CD4-positive, alpha-beta T cell treated with Interleukin-21 for 1 hour (primary cell): ENCODE measurements around the gene TCAIM.
"Not testable (repeated sequence)": the region's sequence is repeated elsewhere in the genome, so short reads cannot be mapped to it uniquely, and the experiment has no call there.

Experiments
- DNase-seq: peaks from one replicate; pipeline ENCODE4 v3.0.0-alpha.2; 2020

The TCAIM gene

DNA sequence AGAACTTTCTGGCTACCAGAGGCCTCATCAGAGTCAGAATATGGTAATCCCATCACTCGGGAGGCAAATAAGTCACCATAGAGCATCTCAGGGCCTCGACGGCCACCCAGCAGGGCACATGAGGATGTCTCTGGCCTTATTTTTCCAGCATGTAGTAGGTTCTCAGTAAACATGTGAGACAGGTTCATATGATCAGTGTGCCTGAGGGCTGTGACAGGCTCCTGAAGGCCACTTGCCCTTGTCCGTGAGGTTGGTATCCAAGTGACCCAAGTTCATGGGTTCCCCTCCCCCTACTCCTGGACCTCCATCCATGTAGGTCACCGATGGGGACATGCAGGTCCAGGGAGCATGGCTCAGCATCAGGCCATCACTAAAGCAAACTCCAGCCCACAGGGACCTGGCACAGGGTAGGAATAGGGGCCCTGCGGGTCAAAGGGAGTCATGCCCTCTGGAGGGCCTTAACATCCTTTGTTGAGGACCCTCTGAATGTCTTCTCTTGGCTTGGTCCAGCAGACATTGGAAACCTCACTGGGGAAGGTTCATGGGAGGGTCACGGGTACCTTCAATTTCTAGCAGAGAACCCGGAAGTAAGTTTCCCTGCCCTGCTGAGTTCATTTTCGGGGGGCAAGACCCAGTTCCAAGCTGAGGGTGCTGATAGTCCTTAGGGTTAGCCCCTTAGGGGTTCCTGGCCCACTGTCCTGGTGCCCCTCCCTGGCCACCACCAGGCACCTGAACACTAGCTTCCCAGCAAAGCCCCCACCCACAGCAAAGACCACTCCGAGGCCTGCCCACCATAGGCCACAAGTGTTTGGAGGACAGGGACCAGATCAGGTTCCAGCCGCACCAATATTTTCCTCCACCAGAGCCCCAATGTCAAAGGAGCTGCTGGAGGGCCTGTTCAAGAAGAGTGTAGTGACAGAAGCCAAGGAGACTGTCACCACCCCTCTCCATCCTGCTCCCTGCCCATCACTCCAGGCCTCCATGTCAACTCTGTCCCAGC is 77.8 kb downstream of the TCAIM start:
- no peak for DNase-seq

DNA sequence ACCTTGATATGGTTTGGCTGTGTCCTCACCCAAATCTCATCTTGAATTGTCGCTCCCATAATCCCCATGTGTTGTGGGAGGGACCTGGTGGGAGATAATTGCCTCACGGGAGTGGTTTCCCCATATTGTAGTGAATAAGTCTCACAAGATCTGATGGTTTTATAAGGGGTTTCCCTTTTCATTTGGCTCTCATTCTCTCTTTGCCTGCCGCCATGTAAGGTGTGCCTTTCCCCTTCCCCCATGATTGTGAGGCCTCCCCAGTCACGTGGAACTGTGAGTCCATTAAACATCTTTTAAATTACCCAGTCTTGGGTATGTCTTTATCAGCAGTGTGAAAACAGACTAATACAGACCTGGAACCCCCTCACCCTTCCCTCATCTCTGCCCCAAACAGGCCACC is 79.6 kb downstream of the TCAIM start:
- not testable (repeated sequence) for DNase-seq

DNA sequence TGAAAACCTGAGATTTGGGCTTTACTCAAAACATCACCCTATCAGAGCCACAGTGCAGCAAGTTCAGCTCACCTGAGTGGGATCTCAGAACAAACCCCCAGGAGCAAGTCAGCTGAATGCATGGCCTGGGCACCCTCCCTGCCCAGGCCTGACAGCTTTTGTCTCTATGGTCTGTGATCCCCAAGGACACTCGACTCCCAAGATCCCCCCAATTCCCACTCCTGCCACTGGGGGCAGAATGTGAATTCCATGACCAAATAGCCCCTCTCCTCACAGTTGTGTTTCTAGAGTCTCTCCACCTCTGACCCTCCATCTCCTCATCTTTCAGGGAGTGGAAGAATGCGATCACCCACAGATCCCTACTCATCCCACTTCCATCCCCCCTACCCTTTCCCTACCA is 80.0 kb downstream of the TCAIM start:
- DNase-seq, result no peak

DNA sequence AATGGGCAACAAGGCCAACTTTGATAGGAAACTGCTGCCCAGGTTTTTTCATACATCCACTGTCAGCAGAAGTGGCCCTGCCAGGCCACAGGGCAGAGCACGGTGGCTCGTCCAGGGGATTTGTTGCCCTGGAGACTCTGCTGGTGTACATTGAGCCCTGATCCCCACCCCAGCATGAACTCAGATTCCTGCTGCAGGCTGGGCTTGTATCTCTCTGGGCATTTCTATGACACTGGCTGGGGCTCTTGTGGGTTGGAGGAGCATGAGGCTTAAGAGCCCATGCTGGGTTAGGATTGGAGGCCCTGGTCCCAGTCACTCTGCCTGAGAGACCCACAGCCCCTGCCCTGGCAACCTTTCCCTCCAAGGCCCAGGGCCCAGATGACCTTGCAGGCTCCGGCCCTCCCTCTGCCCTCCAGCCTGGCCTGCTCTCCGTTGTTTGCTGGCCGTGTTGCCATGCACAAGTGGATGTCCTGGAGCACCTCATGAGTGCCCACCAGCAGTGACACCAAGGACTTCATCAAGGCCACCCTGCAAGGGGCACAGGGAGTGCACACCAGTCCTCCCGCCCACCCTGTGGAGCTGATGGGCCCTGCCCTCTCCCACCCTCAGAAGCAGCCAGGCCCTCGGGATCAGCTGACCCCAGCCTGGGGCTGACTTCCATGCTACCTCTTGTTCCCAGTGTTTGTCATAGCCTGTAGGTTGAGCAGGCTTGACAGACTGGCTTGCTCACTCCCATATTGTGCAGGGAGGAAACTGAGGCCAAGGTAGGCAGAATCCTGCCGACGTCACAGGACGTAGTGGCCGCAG is 80.8 kb downstream of the TCAIM start:
- DNase-seq, result no peak

DNA sequence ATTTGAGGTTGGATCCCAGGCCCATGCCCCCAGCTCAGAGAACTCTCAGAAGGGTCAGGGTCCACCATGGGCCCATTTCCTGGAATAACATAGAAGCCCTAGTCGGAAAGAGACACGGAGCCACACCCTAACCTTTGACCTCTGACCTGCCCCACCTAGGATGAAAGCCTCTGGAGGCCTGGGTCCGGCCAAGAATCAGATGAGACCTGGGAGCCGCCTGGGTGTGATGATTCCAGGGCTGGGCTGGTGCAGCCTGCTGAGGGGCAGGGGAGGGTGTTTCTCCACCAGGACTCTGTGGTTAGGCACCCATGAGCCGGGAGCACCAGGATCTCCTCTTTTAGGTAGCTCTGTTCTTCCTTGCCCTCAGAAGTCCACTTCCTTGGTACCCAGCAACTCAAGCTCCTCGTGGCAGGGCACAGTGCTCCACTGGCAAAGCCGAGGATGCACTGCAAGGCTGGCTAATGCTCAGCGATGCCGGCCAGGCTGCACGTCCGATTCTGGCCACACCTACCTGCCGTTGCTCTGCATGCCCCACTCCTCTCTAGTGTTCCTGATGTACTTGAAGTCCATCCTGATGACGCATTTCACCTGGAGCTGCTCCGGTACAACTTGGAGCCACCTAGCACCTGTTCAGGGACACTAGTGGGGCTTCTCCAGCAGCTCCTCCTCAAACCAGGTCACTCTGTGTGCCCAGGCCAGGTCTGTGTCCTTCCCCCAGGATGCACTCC is 81.5 kb downstream of the TCAIM start:
- no peak for DNase-seq

DNA sequence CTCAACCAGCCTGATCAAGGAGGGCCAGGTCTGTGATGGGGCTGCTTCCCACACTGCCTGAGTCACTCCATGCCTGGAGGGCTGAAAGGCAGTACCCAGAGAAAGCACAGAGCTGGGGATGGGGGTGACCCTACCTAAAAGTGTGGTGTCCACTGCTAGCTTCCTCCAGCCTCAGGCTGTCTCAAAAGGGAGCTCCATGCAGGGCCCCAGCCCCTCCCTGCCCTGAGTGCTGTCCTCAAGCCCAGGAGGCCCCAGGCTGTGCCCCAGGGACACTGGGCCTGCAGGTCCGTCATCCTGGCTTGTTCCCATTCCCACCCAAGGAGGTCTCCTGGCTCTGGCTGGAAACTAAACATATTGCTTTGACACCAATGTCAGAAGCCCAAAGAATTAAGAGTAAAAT is 82.1 kb downstream of the TCAIM start:
- DNase-seq, result no peak

DNA sequence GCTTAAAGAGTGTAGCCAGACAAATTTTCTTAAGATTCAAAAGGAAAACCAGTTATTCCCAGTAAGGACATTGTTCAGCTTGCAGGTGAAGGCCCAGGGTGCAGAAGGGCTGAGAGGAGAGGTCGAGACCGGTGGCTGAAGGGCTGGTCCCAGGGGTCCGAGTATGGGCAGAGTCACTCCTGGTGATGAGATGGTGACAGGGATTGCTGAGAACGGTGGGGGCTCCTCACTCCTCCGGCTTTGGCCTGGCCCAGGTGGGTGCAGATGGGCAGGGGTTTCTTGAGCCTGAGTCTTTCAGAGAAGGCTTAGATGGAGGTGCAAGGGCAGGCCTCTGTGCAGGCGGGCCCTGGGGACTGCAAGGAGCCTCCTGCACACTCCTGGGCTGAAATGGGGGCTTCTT is 82.7 kb downstream of the TCAIM start:
- no peak for DNase-seq

DNA sequence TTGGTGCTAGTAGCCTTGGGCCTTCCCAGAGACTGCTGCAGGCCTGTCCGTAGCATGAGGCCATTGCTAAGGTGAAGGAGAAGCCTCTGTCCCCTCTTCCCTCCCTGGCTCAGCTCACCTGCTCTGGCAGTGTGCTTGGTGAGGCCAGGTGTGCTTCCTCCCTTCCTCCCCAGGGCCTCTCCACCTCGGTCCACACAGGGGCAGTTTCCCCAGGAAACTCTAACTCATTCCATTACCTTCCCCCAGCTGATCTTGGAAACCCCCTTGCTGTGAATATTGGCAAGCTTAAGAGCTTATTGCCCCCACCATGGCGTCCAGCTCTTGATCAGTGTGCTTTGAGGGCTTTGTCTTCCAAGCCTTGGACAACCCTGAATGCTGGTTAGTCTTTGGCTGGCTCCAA is 86.2 kb downstream of the TCAIM start:
- DNase-seq, result no peak

DNA sequence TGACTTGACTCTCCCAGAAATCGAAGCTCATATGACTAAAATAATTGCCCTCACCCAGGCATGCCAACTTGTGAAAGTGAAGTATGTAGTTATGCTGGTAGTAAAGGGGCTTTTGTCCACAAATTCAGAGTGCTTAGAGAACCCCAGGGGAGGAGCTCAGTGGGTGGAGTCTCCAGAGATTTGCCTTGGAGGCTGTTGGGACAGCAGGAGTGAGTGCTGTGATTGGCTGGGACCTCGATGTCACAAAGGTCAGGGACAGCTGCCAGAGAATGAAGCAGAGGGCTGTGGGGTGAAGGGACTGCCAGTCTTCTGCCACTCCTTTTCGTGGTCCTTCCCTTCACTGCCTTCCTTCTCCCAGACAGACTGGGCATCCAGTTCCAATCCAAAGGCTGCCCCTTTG is 89.1 kb downstream of the TCAIM start:
- no peak for DNase-seq

DNA sequence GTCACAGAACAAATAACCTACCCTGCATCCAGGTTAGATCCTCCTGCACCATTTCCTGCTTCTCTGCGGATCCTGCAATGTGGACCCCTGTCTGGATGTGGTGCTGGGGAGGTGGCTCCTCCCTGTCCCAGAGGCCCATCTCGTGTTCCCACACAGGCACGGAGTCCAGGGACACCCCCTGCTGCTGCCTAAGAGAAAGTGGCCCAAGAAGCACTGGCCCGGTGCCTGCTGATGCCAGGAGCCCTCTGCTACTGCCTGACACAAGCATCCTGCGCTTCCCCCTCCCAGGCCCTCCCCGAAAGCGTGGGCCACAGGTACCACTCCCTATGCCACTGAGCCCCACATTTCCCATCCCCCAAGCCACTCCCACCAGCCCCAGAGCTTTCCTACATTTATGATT is 90.3 kb downstream of the TCAIM start:
- no peak for DNase-seq

DNA sequence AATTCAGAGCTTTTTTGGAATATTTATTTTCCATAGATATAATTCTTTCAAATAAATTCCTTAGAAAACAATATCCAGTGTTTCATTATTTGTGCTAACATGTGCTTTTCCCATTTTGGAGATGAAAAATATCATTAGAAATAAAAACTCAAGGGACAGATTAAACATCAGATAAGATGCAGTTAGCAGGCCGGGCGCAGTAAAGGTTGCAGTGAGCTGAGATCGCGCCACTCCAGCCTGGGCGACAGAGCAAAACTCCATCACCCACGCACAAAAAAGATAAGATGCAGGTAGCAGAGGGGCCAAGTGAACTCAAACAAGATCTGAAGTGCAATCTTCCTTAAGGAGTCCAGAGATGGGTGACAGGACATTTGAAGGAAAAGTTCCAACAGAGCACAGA is 90.9 kb downstream of the TCAIM start:
- DNase-seq, result no peak

DNA sequence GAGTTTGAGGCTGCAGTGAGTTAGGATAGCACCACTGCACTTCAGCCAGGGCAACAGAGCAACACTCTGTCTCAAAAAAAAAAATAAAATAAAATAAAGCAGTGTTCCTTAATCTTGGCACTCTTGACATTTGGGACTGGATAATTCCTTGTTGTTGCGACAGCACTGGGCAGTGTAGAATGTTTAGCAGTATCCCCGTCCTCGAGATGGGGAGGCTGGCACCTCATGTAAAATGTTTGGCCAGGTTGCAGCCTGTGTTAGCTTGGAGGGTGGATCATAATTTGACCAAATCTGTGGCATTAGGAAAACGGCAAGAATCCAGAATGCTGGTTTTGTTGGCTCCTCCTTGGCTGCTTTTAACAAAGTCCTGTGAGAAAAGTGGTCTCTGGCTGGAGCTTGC is 91.9 kb downstream of the TCAIM start:
- DNase-seq, result no peak

DNA sequence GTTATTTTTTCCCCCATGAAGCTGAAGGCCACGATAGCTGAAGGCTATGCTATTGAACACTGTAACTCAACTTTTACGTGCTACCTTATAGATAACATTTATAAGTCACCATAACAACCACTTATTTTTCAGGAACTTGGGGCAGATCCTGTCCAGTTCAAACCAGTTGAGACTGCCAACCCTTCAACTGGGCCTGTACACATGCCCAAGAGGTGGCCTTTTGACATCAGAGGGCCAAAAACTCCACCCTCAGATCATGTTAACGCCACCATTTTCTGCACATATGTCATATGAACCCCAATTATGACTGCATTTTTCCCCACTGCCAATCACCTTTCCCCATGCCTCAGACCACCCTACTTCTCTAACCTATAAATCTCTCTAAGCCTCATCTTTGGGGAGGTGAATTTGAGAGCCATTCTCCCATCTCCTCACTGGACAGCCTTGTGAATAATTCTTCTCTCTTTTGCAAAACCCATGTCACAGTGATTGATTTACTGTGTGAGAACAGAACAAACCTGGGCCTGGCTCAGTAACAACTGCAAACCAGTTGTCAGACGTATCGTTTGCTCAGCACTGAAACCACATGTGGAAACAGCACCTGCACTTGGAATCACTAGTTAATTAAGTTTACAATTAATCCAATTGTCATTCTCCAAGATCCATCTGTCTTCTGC is 96.4 kb downstream of the TCAIM start:
- DNase-seq, result no peak

DNA sequence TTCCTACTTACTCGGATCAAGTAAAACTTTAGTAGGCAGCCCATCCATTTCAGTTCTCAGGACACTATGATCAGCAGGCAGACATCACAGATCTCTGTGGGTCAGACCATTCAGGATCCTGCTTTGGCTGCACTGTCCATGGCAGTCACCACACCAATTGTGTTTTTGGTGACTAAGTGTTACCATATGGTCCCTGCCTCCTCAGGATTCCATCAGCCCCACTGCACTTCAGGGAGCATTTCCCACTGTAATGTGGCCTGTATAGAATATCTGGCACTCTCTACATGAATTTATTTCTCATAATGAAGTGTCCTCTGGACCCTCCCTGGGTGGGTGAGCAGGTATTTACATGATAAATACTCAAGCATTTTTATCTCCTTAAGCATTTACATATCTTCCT is 97.6 kb downstream of the TCAIM start:
- no peak for DNase-seq

DNA sequence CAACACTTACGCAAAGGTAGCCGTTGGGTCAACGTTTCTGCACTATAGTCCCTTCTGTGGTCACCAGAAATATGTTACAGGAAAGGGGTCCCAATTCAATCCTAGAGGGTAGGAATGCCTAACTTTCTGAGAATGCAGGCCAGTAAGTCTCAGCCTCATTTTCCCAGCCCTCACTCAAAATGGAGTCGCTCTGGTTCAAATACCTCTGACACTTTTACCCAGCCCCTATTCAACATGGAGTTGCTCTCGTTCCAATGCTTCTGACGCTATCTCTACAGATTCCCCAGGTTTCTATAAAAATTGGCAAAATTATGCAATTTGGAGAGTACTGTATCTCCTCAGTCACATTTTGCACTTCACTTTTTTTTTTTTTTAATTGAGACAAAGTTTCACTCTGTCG is 99.2 kb downstream of the TCAIM start:
- no peak for DNase-seq

DNA sequence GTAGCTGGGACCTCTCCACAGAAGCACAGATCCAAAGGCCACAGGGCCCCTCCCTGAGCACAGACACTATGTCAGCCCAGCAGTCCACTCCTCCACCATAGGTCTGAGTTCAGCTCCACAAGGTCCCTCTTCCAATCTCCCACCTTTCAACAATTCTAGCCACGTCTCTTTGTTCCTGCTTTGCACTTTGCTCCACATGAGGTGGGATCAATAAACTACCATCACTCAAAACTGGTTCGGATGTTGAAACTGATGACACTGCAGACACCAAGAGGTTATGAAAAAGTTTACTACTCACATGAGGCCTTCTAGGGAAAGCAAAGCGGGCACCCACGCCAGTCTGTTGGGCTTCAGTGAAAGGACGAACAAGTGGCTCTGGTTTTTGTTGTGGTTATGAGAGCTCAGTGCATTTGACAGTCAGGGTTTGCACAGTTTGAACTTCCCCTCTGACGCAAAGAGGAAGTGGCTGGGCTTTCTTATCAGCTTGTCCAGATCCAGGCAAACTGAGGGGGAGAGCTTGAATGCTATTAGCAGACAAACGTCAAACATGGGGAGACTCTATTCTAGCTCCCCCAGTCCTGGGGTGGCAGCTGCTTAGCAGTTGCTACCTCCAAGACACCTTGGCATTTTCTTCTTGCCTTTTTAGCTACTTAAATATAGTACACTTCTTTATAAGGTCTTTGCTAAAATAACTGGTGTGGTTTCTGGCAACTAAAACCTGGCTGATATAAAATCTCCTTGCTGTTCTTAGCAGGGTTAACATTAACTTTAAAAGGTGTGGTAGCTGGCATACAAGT is 101.1 kb downstream of the TCAIM start:
- DNase-seq, result peak; percentile 78

DNA sequence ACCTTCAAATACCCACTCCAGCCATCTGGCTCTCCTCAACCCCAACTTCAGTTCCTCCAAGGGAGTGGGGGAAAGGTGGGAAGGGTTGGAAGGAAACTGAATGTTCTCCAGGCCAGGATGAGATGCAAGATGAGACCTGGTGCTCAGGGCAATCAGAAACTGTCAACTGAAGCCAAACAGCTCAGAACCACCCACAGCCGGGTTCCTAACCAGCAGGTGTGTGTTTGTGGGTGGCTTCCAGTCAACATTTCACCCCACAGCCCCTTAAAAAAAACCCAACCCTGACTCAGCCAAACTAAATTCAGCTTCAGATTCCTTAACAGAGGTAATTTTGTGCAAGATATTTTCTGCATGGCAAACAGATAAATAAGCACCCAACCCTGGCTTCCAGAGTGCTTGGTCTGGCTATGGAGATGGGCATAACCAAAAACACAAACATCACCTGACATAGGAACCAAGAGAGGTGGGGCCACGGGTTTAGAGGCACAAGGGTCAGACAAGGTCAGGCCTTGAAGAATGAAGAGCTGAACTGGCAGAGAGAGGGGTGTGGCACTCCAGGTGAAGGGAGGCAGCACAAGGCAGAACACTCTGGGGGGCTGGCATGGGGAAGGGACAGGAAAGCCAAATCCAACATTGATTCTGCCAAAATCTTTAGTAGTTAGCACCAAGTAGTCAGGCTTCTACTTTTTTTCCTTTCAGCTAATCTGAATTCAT is 104.2 kb downstream of the TCAIM start:
- no peak for DNase-seq

DNA sequence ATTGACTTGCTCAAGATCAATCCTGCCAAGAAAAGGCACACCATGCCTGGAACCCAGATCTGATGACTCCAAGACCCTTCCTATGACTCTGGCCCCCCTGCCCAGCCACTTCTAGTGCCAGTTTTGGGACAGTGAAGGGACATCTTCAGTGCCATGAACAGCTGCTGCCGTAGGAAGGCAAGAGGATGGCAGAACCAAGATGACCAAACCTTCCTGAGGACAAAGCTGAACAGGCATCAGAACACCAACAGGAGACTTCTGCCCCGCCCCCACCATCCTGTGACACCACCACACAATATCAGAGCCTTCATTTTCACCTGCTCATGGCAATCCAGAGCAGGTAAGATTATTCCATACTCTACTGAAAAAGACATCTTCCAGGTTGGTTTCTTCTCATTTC is 105.9 kb downstream of the TCAIM start:
- DNase-seq, result no peak

DNA sequence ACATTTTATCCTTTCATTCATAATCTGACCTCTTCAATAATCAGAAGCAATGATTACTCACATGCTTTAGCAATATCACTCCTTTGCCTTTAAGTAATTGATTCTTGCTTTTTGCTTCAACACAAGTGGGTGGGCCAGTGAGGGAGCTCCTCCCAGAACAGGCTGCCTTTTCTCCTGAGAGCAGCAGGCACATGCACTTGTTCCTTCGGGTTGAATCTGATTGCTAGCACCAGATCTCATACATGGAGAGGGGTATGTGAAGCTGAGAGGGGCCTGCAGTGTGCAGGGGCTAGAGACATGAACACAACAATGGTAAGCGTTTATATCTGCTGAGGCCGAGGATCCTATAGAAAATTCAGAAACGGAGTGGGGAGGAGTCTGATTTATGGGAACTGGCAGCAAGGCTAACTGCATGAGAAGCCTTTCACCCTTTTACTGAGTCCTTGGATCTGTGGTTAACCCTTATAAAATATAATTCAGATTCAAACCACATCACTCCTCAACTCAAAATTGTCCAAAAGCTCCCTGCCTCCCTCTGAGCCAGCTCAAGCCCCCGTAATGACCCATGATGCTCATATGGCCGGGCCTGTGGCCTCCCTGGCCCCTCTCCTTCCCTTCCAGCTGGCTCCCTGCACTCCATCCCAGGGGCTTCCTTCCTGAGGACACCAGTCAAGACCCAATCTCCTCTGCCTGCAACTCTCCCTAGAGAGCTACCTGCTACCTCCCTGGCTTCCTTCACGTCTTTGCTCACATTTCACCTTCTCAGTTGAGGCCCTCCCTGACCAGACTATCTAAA is 106.5 kb downstream of the TCAIM start:
- DNase-seq, result no peak

DNA sequence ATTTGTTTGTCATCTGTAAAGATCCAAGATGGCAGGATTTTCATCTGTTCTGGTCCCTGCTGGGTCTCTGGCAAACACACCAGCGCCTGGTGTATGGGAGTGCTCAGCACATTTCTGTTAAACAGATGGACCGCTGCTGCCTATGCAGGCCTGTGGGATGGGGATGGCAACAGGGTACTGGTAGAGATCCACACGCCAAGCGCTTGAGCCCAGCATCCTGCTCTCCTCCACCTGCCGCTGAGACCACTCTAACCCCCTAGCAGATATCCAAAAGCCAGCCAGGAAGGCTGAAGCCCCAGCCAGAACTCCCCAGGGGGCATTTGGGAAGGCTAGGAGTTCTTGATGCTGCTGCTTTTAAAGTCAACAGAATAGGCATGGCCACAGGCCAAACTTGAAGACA is 107.2 kb downstream of the TCAIM start:
- no peak for DNase-seq
